Activated naive CD8-positive, alpha-beta T cell treated with anti-CD3 and anti-CD28 coated beads for 36 hours (primary cell): ENCODE measurements around the gene GABRR3. TPM values are rescaled to one million over a fixed set of nuclear protein-coding genes. Genes with fewer than 3 reads are reported as not detected.

Experiments
- DNase-seq: peaks from one replicate; pipeline ENCODE4 v3.0.0; 2021
- H3K27ac Mint-ChIP-seq: one replicate; pipeline ENCODE4 v1.8.0; 2022; ENCODE audit warnings: mild to moderate bottlenecking, moderate library complexity, mixed read lengths
- H3K27me3 Mint-ChIP-seq: one replicate; pipeline ENCODE4 v1.8.0; 2022; ENCODE audit warnings: mild to moderate bottlenecking, mixed read lengths
- H3K36me3 Mint-ChIP-seq: one replicate; pipeline ENCODE4 v1.8.0; 2021; ENCODE audit warnings: mild to moderate bottlenecking, mixed read lengths
- H3K4me1 Mint-ChIP-seq: one replicate; pipeline ENCODE4 v1.8.0; 2021; ENCODE audit warnings: mixed read lengths
- H3K4me3 Mint-ChIP-seq: one replicate; pipeline ENCODE4 v1.8.0; 2022; ENCODE audit warnings: mild to moderate bottlenecking, moderate library complexity, mixed read lengths
- H3K9me3 Mint-ChIP-seq: one replicate; pipeline ENCODE4 v1.8.0; 2022; ENCODE audit warnings: mixed read lengths
- total RNA-seq, 2 experiments: library from RNA; stranded (reverse); gene quantifications; one replicate each; pipeline ENCODE4 v1.2.3, GENCODE V29; 2021

GABRR3 gene
- total RNA-seq, 2 experiments from 2014 or later, result not detected

GRCh38 chr3:97987306-97987705 lies 47.8 kb downstream of the GABRR3 start:
- Mint-ChIP-seq H3K36me3 (no peaks in the 10 kb centered on the region), H3K27ac (no peak overlapping the region), H3K4me1 (peaks cover 34% of the 10 kb centered on the region), H3K27me3 (peaks cover 4% of the 10 kb centered on the region), H3K9me3 (no peaks in the 10 kb centered on the region), H3K4me3 (no peak overlapping the region)
- DNase-seq, result no peak

- Mint-ChIP-seq H3K27me3 (peaks cover 4% of the 10 kb centered on the region), H3K36me3 (no peaks in the 10 kb centered on the region)
Measured at GRCh38 chr3:97983933-97984491, 51.1 kb downstream of the GABRR3 start.

GRCh38 chr3:97981886-97982285 lies 53.2 kb downstream of the GABRR3 start:
- H3K4me3 Mint-ChIP-seq, result no peak overlapping the region
- H3K9me3 Mint-ChIP-seq, result no peaks in the 10 kb centered on the region
- no peaks in the 10 kb centered on the region for H3K36me3 Mint-ChIP-seq
- peak overlapping the region; percentile 58 for H3K27ac Mint-ChIP-seq
- peaks cover 29% of the 10 kb centered on the region for H3K4me1 Mint-ChIP-seq
- peaks cover 4% of the 10 kb centered on the region for H3K27me3 Mint-ChIP-seq
- peak; percentile 44 for DNase-seq

More at GRCh38 chr3:97983933-97984491, 51.1 kb downstream of the GABRR3 start:
- H3K4me1 Mint-ChIP-seq, result peaks cover 29% of the 10 kb centered on the region
- H3K27ac Mint-ChIP-seq, result no peak overlapping the region
- H3K9me3 Mint-ChIP-seq, result no peaks in the 10 kb centered on the region
- DNase-seq, result no peak
- H3K4me3 Mint-ChIP-seq, result no peak overlapping the region

- no peak overlapping the region for H3K4me3 Mint-ChIP-seq
- H3K27ac Mint-ChIP-seq, result no peak overlapping the region
- no peaks in the 10 kb centered on the region for H3K27me3 Mint-ChIP-seq
- no peak for DNase-seq
- H3K36me3 Mint-ChIP-seq, result no peaks in the 10 kb centered on the region
- peaks cover 33% of the 10 kb centered on the region for H3K4me1 Mint-ChIP-seq
- no peaks in the 10 kb centered on the region for H3K9me3 Mint-ChIP-seq
Measured at GRCh38 chr3:97979610-97980009, 55.5 kb downstream of the GABRR3 start.

GRCh38 chr3:97975466-97975865 lies 59.6 kb downstream of the GABRR3 start:
- Mint-ChIP-seq H3K4me3 (no peak overlapping the region), H3K4me1 (peaks cover 21% of the 10 kb centered on the region), H3K27ac (no peak overlapping the region), H3K27me3 (no peaks in the 10 kb centered on the region), H3K9me3 (peaks cover 1% of the 10 kb centered on the region), H3K36me3 (peaks cover 7% of the 10 kb centered on the region)
- no peak for DNase-seq

GRCh38 chr3:97974996-97975395 lies 60.1 kb downstream of the GABRR3 start:
- DNase-seq, result no peak
- Mint-ChIP-seq H3K4me1 (peaks cover 26% of the 10 kb centered on the region), H3K36me3 (peaks cover 7% of the 10 kb centered on the region), H3K27me3 (no peaks in the 10 kb centered on the region), H3K27ac (no peak overlapping the region), H3K9me3 (peaks cover 1% of the 10 kb centered on the region), H3K4me3 (no peak overlapping the region)

GRCh38 chr3:97972976-97973375 lies 62.1 kb downstream of the GABRR3 start:
- peak overlapping the region; percentile 76 for H3K27ac Mint-ChIP-seq
- peaks cover 43% of the 10 kb centered on the region for H3K4me1 Mint-ChIP-seq
- H3K36me3 Mint-ChIP-seq, result peaks cover 11% of the 10 kb centered on the region
- peak overlapping the region; percentile 73 for H3K4me3 Mint-ChIP-seq
- no peak for DNase-seq
- no peaks in the 10 kb centered on the region for H3K27me3 Mint-ChIP-seq
- peaks cover 1% of the 10 kb centered on the region for H3K9me3 Mint-ChIP-seq

- Mint-ChIP-seq H3K36me3 (peaks cover 17% of the 10 kb centered on the region), H3K4me3 (peak within 1 kb of the TSS; percentile 82), H3K27ac (peak within 1 kb of the TSS; percentile 88), H3K4me1 (peaks cover 52% of the 10 kb centered on the region), H3K27me3 (no peaks in the 10 kb centered on the region), H3K9me3 (peaks cover 1% of the 10 kb centered on the region)
- DNase-seq, result peak; percentile 87
Measured at GRCh38 chr3:97971679-97972567, 63.2 kb downstream of the GABRR3 start, which contains the start of gene RIOX2. Gene RIOX2 (minus strand): TSS chr3:97972431. CDS start chr3:97967593, 4,838 bp downstream.

- DNase-seq, result no peak
- H3K4me1 Mint-ChIP-seq, result peaks cover 58% of the 10 kb centered on the region
Measured at GRCh38 chr3:97970956-97971620, 64.0 kb downstream of the GABRR3 start.

GRCh38 chr3:97970156-97970555 lies 65.0 kb downstream of the GABRR3 start:
- Mint-ChIP-seq H3K9me3 (peaks cover 1% of the 10 kb centered on the region), H3K4me3 (peak overlapping the region; percentile 82), H3K36me3 (peaks cover 28% of the 10 kb centered on the region), H3K4me1 (peaks cover 63% of the 10 kb centered on the region), H3K27me3 (no peaks in the 10 kb centered on the region), H3K27ac (peak overlapping the region; percentile 88)
- no peak for DNase-seq

More at GRCh38 chr3:97970956-97971620, 64.0 kb downstream of the GABRR3 start:
- H3K27ac Mint-ChIP-seq, result peak overlapping the region; percentile 88
- H3K9me3 Mint-ChIP-seq, result peaks cover 1% of the 10 kb centered on the region
- peak overlapping the region; percentile 82 for H3K4me3 Mint-ChIP-seq
- peaks cover 21% of the 10 kb centered on the region for H3K36me3 Mint-ChIP-seq
- no peaks in the 10 kb centered on the region for H3K27me3 Mint-ChIP-seq

- H3K27me3 Mint-ChIP-seq, result no peaks in the 10 kb centered on the region
- peaks cover 31% of the 10 kb centered on the region for H3K36me3 Mint-ChIP-seq
- H3K27ac Mint-ChIP-seq, result no peak overlapping the region
- peaks cover 1% of the 10 kb centered on the region for H3K9me3 Mint-ChIP-seq
- peak overlapping the region; percentile 82 for H3K4me3 Mint-ChIP-seq
- H3K4me1 Mint-ChIP-seq, result peaks cover 61% of the 10 kb centered on the region
- no peak for DNase-seq
Measured at GRCh38 chr3:97969541-97969940, 65.6 kb downstream of the GABRR3 start.

GRCh38 chr3:97968376-97968775 lies 66.7 kb downstream of the GABRR3 start:
- Mint-ChIP-seq H3K36me3 (peaks cover 38% of the 10 kb centered on the region), H3K27me3 (no peaks in the 10 kb centered on the region), H3K9me3 (no peaks in the 10 kb centered on the region), H3K4me1 (peaks cover 67% of the 10 kb centered on the region), H3K4me3 (peak overlapping the region; percentile 40), H3K27ac (no peak overlapping the region)
- DNase-seq, result no peak

- peaks cover 38% of the 10 kb centered on the region for H3K36me3 Mint-ChIP-seq
- no peaks in the 10 kb centered on the region for H3K9me3 Mint-ChIP-seq
- no peaks in the 10 kb centered on the region for H3K27me3 Mint-ChIP-seq
- H3K4me1 Mint-ChIP-seq, result peaks cover 66% of the 10 kb centered on the region
- H3K4me3 Mint-ChIP-seq, result no peak overlapping the region
- DNase-seq, result no peak
- no peak overlapping the region for H3K27ac Mint-ChIP-seq
Measured at GRCh38 chr3:97967966-97968365, 67.1 kb downstream of the GABRR3 start.

GRCh38 chr3:97960993-97961766 lies 73.9 kb downstream of the GABRR3 start:
- no peak overlapping the region for H3K4me3 Mint-ChIP-seq
- DNase-seq, result no peak
- H3K27me3 Mint-ChIP-seq, result no peaks in the 10 kb centered on the region
- H3K27ac Mint-ChIP-seq, result no peak overlapping the region
- H3K4me1 Mint-ChIP-seq, result peaks cover 28% of the 10 kb centered on the region
- H3K9me3 Mint-ChIP-seq, result no peaks in the 10 kb centered on the region
- peaks cover 40% of the 10 kb centered on the region for H3K36me3 Mint-ChIP-seq
